Measurements from ENCODE around the gene ESYT2. TPM values are rescaled to one million over a fixed set of nuclear protein-coding genes. Genes with fewer than 3 reads are reported as not detected.

The ESYT2 gene
- total RNA-seq, 2 donors from 2014 or later, result 60.0 to 75.9 TPM

- TF ChIP-seq, protein P1, sequence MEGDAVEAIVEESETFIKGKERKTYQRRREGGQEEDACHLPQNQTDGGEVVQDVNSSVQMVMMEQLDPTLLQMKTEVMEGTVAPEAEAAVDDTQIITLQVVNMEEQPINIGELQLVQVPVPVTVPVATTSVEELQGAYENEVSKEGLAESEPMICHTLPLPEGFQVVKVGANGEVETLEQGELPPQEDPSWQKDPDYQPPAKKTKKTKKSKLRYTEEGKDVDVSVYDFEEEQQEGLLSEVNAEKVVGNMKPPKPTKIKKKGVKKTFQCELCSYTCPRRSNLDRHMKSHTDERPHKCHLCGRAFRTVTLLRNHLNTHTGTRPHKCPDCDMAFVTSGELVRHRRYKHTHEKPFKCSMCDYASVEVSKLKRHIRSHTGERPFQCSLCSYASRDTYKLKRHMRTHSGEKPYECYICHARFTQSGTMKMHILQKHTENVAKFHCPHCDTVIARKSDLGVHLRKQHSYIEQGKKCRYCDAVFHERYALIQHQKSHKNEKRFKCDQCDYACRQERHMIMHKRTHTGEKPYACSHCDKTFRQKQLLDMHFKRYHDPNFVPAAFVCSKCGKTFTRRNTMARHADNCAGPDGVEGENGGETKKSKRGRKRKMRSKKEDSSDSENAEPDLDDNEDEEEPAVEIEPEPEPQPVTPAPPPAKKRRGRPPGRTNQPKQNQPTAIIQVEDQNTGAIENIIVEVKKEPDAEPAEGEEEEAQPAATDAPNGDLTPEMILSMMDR (IDR thresholded peaks at IDR 0.05), result no peak
- peaks cover 0 to 26% of the 10 kb centered on the region in 2 donors for H3K4me1 ChIP-seq
- DNase-seq (ENCODE audit: low spot score), result no peak
Observed at GRCh38 chr7:158867214-158867984, 38.1 kb upstream of the ESYT2 start.

GRCh38 chr7:158865977-158866376 lies 36.7 kb upstream of the ESYT2 start:
- peaks cover 5% of the 10 kb centered on the region for H3K36me3 ChIP-seq
- no peak for DNase-seq (ENCODE audit: low spot score)
- H3K27ac ChIP-seq, result peak overlapping the region; percentile 89 to 92
- no peaks in the 10 kb centered on the region for H3K27me3 ChIP-seq
- no peaks in the 10 kb centered on the region for H3K9me3 ChIP-seq
- TF ChIP-seq, protein P1 (IDR thresholded peaks at IDR 0.05), result no peak
- peaks cover 0 to 26% of the 10 kb centered on the region in 2 donors for H3K4me1 ChIP-seq
- H3K4me3 ChIP-seq, result no peak overlapping the region

More at GRCh38 chr7:158867214-158867984, 38.1 kb upstream of the ESYT2 start:
- Histone ChIP-seq H3K4me3 (no peak overlapping the region), H3K9me3 (no peaks in the 10 kb centered on the region), H3K36me3 (peaks cover 19% of the 10 kb centered on the region), H3K27me3 (no peaks in the 10 kb centered on the region), H3K27ac (peak overlapping the region; percentile 3 to 45)

DNA sequence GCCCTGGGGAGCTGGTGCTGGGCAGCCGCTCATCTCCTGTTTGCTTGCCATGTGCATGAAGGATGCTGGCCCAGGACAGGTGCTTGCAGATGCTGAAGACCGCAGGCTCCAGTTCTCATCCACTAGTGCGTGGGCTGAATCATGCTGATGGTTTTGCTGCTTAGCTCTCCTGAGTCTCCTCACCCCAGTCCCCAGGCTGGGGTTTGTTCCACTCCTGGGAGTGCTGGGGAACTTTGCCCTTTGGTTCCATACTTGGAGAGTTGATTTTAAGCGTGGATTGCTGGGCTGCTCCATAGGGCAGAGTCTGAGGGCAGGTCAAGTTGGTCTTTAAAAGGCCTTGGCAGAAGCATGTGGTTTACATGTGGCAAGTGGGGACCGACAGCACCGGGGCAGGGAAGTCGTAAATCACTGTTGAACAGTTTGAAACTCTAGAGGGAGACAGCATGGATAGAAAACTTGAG lies 36.2 kb upstream of the ESYT2 start:
- Histone ChIP-seq H3K27me3 (no peaks in the 10 kb centered on the region), H3K36me3 (peaks cover under 1% of the 10 kb centered on the region), H3K9me3 (no peaks in the 10 kb centered on the region), H3K27ac (peak overlapping the region; percentile 89 to 92), H3K4me1 (peaks cover 0 to 26% of the 10 kb centered on the region in 2 donors), H3K4me3 (no peak overlapping the region)
- TF ChIP-seq, protein P1 (IDR thresholded peaks at IDR 0.05), result no peak
- DNase-seq (ENCODE audit: low spot score), result no peak

GRCh38 chr7:158864833-158865232 lies 35.5 kb upstream of the ESYT2 start:
- Histone ChIP-seq H3K9me3 (no peaks in the 10 kb centered on the region), H3K4me1 (peaks cover 0 to 26% of the 10 kb centered on the region in 2 donors), H3K4me3 (no peak overlapping the region), H3K27ac (peak overlapping the region; percentile 89 to 92), H3K36me3 (no peaks in the 10 kb centered on the region), H3K27me3 (no peaks in the 10 kb centered on the region)
- DNase-seq (ENCODE audit: low spot score), result no peak
- TF ChIP-seq, protein P1 (IDR thresholded peaks at IDR 0.05), result no peak

DNA sequence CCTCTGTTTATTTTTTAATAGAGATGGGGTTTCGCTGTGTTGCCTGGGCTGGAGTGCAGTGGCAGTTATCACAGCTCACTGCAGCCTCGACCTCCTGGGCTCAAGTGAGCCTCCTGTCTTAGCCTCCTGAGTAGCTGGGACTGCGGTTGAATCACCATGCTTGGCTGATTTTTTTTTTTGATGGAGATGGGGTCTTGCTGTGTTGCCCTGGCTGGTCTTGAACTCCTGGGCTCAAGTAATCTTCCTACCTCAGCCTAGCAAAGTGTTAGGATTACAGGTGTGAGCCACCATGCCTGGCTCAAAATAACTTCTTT lies 35.2 kb upstream of the ESYT2 start:
- no peak for DNase-seq (ENCODE audit: low spot score)

More for the DNA sequence above, 35.2 kb upstream of the ESYT2 start:
- Histone ChIP-seq H3K27me3 (no peaks in the 10 kb centered on the region), H3K9me3 (no peaks in the 10 kb centered on the region), H3K36me3 (no peaks in the 10 kb centered on the region), H3K4me3 (peak overlapping the region; percentile 47 to 53), H3K27ac (peak overlapping the region; percentile 89 to 92), H3K4me1 (peaks cover 0 to 26% of the 10 kb centered on the region in 2 donors)
- TF ChIP-seq, protein P1 (IDR thresholded peaks at IDR 0.05), result no peak

Data from right atrium auricular region (tissue), 2 donors.